ENCODE results near the gene IL13RA2. TPM values are rescaled to one million over a fixed set of nuclear protein-coding genes. Genes with fewer than 3 reads are reported as not detected.

The IL13RA2 gene
- total and polyA plus RNA-seq, 2 of the 8 experiments (the other 6 are each of a cell fraction or from before 2014, with no cell fraction given): not detected

DNA sequence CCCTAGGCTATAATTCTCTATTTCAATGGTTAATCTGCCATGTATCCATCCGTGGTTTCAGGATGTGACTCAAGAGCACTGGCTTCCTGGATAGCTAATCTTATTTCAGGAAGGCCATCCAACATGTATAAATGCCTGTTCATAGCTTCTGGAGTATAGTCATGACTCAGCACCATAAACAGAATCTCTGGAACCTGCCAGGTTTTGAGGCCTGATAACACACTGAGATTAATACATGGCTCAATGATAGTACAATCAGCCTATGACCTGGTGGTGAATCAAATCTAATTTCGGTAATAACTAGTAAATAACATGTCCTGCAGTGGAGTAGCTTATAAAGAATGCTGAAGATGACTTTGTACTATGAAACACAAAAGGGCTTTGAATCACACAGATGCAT lies 5.7 kb upstream of the IL13RA2 start (continued):
- TF ChIP-seq HDAC2 (IDR thresholded peaks at IDR 0.05; ENCODE audit: borderline replicate concordance in 1 of 2, low read depth in 2 of 2, low read length in 2 of 2): no peak
- TF ChIP-seq, protein P1, sequence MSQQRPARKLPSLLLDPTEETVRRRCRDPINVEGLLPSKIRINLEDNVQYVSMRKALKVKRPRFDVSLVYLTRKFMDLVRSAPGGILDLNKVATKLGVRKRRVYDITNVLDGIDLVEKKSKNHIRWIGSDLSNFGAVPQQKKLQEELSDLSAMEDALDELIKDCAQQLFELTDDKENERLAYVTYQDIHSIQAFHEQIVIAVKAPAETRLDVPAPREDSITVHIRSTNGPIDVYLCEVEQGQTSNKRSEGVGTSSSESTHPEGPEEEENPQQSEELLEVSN (IDR thresholded peaks at IDR 0.05): no peak
